Measurements from ENCODE around the gene EXOC4. TPM values are rescaled to one million over a fixed set of nuclear protein-coding genes. Genes with fewer than 3 reads are reported as not detected.

The EXOC4 gene
- total RNA-seq, 4 donors from 2014 or later: 52.4 to 82.2 (median 67.0) TPM

DNA sequence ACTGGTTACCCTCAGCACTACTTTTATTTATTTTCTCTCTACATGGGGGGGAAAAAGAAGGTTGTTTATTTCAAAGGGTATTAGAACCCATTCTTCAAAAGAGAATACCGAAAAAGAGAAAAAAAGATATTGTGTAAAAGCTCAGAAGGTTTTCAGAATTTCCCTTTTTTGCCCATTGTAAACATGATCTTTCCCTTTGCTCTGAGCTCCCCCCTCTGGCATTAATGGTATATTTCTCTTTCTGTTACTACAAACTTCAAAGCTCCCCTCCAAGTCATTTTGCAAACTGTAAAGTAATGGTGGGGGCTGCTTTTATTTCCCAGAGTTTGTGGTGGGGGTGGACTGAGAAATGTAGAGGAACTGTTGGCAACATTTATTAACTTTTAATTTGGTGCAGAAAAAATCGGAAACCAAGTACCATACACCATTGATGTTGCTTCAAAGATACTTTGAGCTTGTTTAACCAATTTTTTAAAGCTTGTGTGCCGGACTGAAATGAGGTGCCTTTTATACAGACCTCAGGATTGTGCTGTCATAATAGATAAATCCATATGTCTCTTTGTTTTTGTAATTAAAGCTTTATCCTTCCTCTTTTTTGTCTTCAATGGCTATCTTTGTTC lies 181.5 kb downstream of the EXOC4 start:
- H3K4me3 ChIP-seq (ENCODE audit: low read depth, poor library complexity, severe bottlenecking): no peak overlapping the region
- TF ChIP-seq, protein P1, sequence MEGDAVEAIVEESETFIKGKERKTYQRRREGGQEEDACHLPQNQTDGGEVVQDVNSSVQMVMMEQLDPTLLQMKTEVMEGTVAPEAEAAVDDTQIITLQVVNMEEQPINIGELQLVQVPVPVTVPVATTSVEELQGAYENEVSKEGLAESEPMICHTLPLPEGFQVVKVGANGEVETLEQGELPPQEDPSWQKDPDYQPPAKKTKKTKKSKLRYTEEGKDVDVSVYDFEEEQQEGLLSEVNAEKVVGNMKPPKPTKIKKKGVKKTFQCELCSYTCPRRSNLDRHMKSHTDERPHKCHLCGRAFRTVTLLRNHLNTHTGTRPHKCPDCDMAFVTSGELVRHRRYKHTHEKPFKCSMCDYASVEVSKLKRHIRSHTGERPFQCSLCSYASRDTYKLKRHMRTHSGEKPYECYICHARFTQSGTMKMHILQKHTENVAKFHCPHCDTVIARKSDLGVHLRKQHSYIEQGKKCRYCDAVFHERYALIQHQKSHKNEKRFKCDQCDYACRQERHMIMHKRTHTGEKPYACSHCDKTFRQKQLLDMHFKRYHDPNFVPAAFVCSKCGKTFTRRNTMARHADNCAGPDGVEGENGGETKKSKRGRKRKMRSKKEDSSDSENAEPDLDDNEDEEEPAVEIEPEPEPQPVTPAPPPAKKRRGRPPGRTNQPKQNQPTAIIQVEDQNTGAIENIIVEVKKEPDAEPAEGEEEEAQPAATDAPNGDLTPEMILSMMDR (IDR thresholded peaks at IDR 0.05): no peak
- TF ChIP-seq POLR2A (IDR thresholded peaks at IDR 0.05): no peak
- no peak for DNase-seq (ENCODE audit: low spot score in 2 of 2)
- 38 to 42% methylated on average over 3 of the region's 3 CpGs for WGBS, 2 donors
- intact Hi-C loops (cut with DNase I; ENCODE audit: low total_unique reads): no loop called here

DNA sequence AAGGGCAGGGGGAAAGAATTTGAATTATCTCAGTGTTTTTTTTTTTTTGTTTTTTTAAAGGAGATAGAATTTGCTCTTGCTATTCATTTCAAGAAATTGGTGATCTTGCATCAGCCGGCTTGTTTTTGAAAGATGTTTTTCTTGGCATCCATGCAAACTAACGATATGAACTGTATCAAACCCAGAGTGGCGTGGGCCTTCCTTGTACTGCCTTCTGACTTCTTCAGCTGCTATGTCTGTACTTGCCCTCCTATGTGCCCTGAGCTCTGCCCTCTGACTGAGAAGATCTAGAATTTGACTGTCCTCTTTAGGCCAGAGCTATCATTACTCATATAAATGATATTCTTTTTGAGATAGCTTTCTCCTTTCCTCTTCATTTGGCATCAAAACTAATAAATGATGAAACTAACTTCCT lies 183.1 kb downstream of the EXOC4 start:
- TF ChIP-seq POLR2A (IDR thresholded peaks at IDR 0.05): no peak
- TF ChIP-seq, protein P1 (IDR thresholded peaks at IDR 0.05): no peak
- DNase-seq (ENCODE audit: low spot score in 2 of 2): no peak
- 19 to 22% methylated on average over 3 of the region's 3 CpGs for WGBS, 2 donors
- H3K4me3 ChIP-seq (ENCODE audit: low read depth, poor library complexity, severe bottlenecking): no peak overlapping the region
- intact Hi-C loops (cut with DNase I; ENCODE audit: low total_unique reads): no loop called here

DNA sequence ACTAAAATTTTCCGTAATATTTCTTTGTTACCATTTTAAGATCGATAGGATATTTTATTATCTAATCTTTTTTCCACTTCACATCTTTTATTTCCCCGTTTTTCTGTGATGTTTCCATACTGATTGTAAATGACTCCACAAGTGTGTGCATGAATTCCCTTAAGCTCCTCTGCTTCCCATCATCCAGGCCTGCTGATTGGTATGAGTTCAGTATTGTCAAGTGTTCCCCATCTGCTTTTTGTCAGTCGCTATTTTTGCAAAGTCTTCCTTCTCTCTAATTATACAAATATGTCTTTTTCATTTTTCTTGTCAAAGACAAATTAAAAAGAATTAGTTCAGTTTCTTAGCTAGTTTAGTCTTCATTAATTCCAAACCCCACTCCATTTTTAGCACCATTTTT lies 184.7 kb downstream of the EXOC4 start:
- intact Hi-C loops (cut with DNase I; ENCODE audit: low total_unique reads): no loop called here
- 64 to 76% methylated on average over 4 of the region's 4 CpGs for WGBS, 2 donors
- TF ChIP-seq POLR2A (IDR thresholded peaks at IDR 0.05): no peak
- TF ChIP-seq, protein P1 (IDR thresholded peaks at IDR 0.05): no peak
- H3K4me3 ChIP-seq (ENCODE audit: low read depth, poor library complexity, severe bottlenecking): no peak overlapping the region
- DNase-seq (ENCODE audit: low spot score in 2 of 2): no peak

DNA sequence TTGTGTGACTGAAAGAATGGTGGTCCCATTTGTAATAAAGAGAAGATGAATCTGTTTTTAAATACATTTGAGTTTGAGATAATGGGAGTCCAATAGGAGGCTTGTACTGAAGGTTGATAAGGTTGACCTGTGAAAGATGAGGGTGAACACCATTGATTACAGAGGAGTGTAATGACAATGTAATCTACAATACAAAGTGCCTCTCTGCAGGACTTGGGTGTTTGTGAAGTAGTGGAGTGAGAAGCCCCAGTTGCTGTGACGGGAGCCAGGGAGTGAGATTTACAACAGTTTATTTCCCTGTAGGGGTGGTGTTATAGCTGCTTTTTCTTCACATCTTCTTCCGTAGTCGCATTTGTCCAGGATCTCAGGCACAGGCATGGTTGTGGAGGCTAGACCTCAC lies 189.9 kb downstream of the EXOC4 start:
- 98% methylated on average over 3 of the region's 3 CpGs for WGBS, 2 donors
- intact Hi-C loops (cut with DNase I; ENCODE audit: low total_unique reads): no loop called here
- no peak for DNase-seq (ENCODE audit: low spot score in 2 of 2)
- H3K4me3 ChIP-seq (ENCODE audit: low read depth, poor library complexity, severe bottlenecking): no peak overlapping the region
- TF ChIP-seq, protein P1 (IDR thresholded peaks at IDR 0.05): no peak
- TF ChIP-seq POLR2A (IDR thresholded peaks at IDR 0.05): no peak

DNA sequence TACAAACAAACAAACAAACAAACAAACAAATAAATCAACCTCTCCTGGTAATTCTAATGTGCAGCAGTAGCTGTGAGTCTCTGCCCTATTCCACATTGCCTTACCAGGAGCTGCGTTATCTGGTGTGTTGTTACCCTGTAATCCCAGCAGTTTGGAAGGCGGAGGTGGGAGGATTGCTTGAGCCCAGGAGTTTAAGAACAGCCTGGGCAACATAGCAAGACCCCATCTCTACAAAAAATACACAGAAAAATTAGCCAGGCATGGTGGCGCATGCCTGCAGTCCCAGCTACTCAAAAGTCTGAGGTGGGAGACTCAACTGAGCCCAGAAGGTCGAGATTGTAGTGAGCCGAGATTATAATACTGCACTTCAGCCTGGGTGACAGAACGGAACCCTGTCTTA lies 192.7 kb downstream of the EXOC4 start:
- WGBS, 2 donors: 96 to 97% methylated on average over 6 of the region's 6 CpGs
- DNase-seq (ENCODE audit: low spot score in 2 of 2): no peak
- no peak overlapping the region for H3K4me3 ChIP-seq (ENCODE audit: low read depth, poor library complexity, severe bottlenecking)
- TF ChIP-seq, protein P1 (IDR thresholded peaks at IDR 0.05): no peak
- no peak for TF ChIP-seq POLR2A (IDR thresholded peaks at IDR 0.05)
- intact Hi-C loops (cut with DNase I; ENCODE audit: low total_unique reads): no loop called here

DNA sequence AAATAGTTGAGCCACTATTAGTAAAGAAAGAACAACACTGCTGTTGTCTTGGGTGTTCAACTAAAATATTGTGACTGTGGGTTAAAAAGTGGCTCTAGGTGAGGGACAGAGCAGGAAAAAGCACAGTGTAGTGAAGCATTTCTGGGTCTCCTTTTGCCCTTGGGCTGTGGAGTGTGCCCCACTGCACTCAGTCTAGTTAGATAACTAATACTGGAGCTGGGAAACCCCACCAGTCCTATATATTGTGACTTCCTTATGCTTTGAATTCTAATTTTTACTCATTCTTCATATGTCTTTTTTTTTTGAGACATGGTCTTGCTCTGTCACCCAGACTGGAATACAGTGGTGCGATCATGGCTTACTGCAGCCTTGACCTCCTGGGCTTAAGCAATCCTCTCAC lies 195.1 kb downstream of the EXOC4 start:
- H3K4me3 ChIP-seq (ENCODE audit: low read depth, poor library complexity, severe bottlenecking): no peak overlapping the region
- TF ChIP-seq, protein P1 (IDR thresholded peaks at IDR 0.05): no peak
- TF ChIP-seq POLR2A (IDR thresholded peaks at IDR 0.05): no peak
- intact Hi-C loops (cut with DNase I; ENCODE audit: low total_unique reads): no loop called here
- DNase-seq (ENCODE audit: low spot score in 2 of 2): no peak
- WGBS, 2 donors: 93 to 97% methylated on average over 1 of the region's 1 CpG

Data from lower leg skin (tissue), 4 donors.